K562 (cell line): ENCODE data around the gene SIK3. TPM values are rescaled to one million over a fixed set of nuclear protein-coding genes. Genes with fewer than 3 reads are reported as not detected.

Experiments used
- ATAC-seq: fragments of 200-7000 bp; cut with Tn5 transposase; 3 replicates; pipeline ENCODE4 v1.9.1; 2020; ENCODE audit warnings: moderate library complexity
- BruUV-seq: library from RNA; stranded (reverse); fragments of 400-500 nt; replicated peaks from 2 replicates; lab custom pipeline; 2021; lab: Mats Ljungman, UMichigan
- CTCF ChIA-PET: fragments of 300-600 bp; formaldehyde crosslinking; extraction: SDS; loops from one replicate; lab custom pipeline; 2021; ENCODE audit warnings: low intra/inter-chr PET ratio; lab: Yijun Ruan, JAX
- POLR2A ChIA-PET: fragments of 300-600, 350-650 bp; sonication (Branson Sonifier 250); formaldehyde crosslinking; extraction: SDS; loops from one replicate; lab custom pipeline; 2021; ENCODE audit warnings: antibody characterized with exemption, inconsistent platforms; lab: Yijun Ruan, JAX
- DNase-seq, 4 experiments: peaks; one replicate each; pipeline versions ENCODE4 v3.0.0 to v3.0.0-alpha.2; 2011 to 2018; ENCODE audit warnings: low spot score in 3 of 4, mixed read lengths in 3 of 4; ENCODE audit errors: extremely low read depth in 1 of 4
- FAIRE-seq: peaks from 2 replicates; lab custom pipeline; 2011; peaks lifted over from hg19 to GRCh38; lab: Jason Lieb, UNC
- H2AFZ ChIP-seq: 2 replicates; pipeline ENCODE4 v1.6.0; 2011; ENCODE audit warnings: low read depth, low read length, control low read depth, inconsistent platforms
- H3K27ac ChIP-seq: fragments of 200-600 bp; 3 replicates; pipeline ENCODE4 v1.8.0; 2011; ENCODE audit warnings: low read depth, mild to moderate bottlenecking, control low read depth, inconsistent platforms, low read length, moderate library complexity, mixed read lengths; ENCODE audit errors: extremely low read depth
- H3K27me3 ChIP-seq, 2 experiments: fragments of 300-600 bp in 1 of 2; 2 replicates in 1 of 2; 3 replicates in 1 of 2; pipeline versions ENCODE4 v1.6.0 to v1.8.0; 2011; ENCODE audit warnings: inconsistent platforms in 2 of 2, low read length in 2 of 2, mild to moderate bottlenecking in 1 of 2, mixed read lengths in 1 of 2, moderate library complexity in 1 of 2; ENCODE audit not compliant: control insufficient read depth in 2 of 2, insufficient read depth in 2 of 2
- H3K36me3 ChIP-seq: fragments of 300-600 bp; 3 replicates; pipeline ENCODE4 v1.8.0; 2011; ENCODE audit warnings: mild to moderate bottlenecking, low read length, inconsistent platforms; ENCODE audit not compliant: control insufficient read depth, insufficient read depth
- H3K4me1 ChIP-seq, 2 experiments: fragments of 200-600 bp in 1 of 2; replicated peaks in 1 of 2; 2 replicates in 1 of 2; 3 replicates in 1 of 2; pipeline versions ENCODE4 v1.5.1 to v1.8.0; 2011; ENCODE audit warnings: inconsistent platforms in 2 of 2, low read length in 2 of 2, mild to moderate bottlenecking in 1 of 2, mixed read lengths in 1 of 2, moderate library complexity in 1 of 2; ENCODE audit not compliant: control insufficient read depth in 2 of 2, insufficient read depth in 2 of 2
- H3K4me2 ChIP-seq: 2 replicates; pipeline ENCODE4 v1.6.1; 2011; ENCODE audit warnings: low read length, control low read depth, inconsistent platforms, mixed read lengths; ENCODE audit not compliant: insufficient read depth
- H3K4me3 ChIP-seq: fragments of 200-600 bp; sonication (generic), shearing (Covaris generic); 2 replicates; pipeline ENCODE4 v1.5.1; 2016; ENCODE audit warnings: control low read depth, inconsistent platforms
- H3K79me2 ChIP-seq: fragments of 200-600 bp; 3 replicates; pipeline ENCODE4 v1.8.0; 2011; ENCODE audit warnings: low read length, inconsistent platforms; ENCODE audit not compliant: control insufficient read depth, insufficient read depth
- H3K9ac ChIP-seq, 2 experiments: 2 replicates each; pipeline versions ENCODE4 v1.6.0 to v1.6.1; 2011; ENCODE audit warnings: low read depth in 2 of 2, low read length in 2 of 2, control low read depth in 1 of 2, inconsistent platforms in 1 of 2, mild to moderate bottlenecking in 1 of 2, mixed read lengths in 1 of 2; ENCODE audit not compliant: insufficient read depth in 1 of 2
- H3K9me1 ChIP-seq: one replicate; pipeline ENCODE4 v1.6.0; 2011; ENCODE audit warnings: inconsistent platforms, mild to moderate bottlenecking, low read length, moderate library complexity; ENCODE audit not compliant: control insufficient read depth, insufficient read depth
- H3K9me3 ChIP-seq: replicated peaks from 2 replicates; pipeline ENCODE4 v1.5.1; 2011; ENCODE audit warnings: low read depth, low read length, inconsistent platforms; ENCODE audit not compliant: control insufficient read depth, insufficient read depth
- H4K20me1 ChIP-seq: replicated peaks from 2 replicates; pipeline ENCODE4 v1.6.1; 2011; ENCODE audit warnings: low read length, inconsistent platforms, mixed read lengths; ENCODE audit not compliant: control insufficient read depth, insufficient read depth
- C11orf30 ChIP-seq: fragments of 450-650 bp; IDR thresholded peaks from 2 replicates; pipeline ENCODE4 v1.6.1; 2016; ENCODE audit warnings: low read depth, mild to moderate bottlenecking
- CAMTA2 ChIP-seq: fragments of 250-450 bp; sonication (Bioruptor Pico); conservative IDR thresholded peaks from 2 replicates; pipeline ENCODE4 v1.5.1; 2022
- CBX1 ChIP-seq: sonication (generic); IDR thresholded peaks from 2 replicates; pipeline ENCODE4 v1.6.1; 2016; ENCODE audit warnings: antibody characterized with exemption, low read depth, mild to moderate bottlenecking
- HNRNPLL ChIP-seq: fragments of 200-400 bp; formaldehyde crosslinking; IDR thresholded peaks from 2 replicates; pipeline ENCODE4 v1.6.1; 2017; ENCODE audit warnings: low read length, low read depth, mild to moderate bottlenecking; ENCODE audit not compliant: poor library complexity, severe bottlenecking
- JUNB ChIP-seq: fragments of 450-650 bp; formaldehyde crosslinking; conservative IDR thresholded peaks from 2 replicates; pipeline ENCODE4 v1.4.0; 2020; ENCODE audit warnings: mild to moderate bottlenecking
- MAFG ChIP-seq: fragments of 450-650 bp; conservative IDR thresholded peaks from 2 replicates; pipeline ENCODE4 v1.6.1; 2016; ENCODE audit warnings: missing genetic modification characterization, missing compliant biosample characterization
- MYBL2 ChIP-seq, 2 experiments: fragments of 450-650 bp in 1 of 2; sonication (generic) in 1 of 2; formaldehyde crosslinking in 1 of 2; IDR thresholded peaks; 2 replicates each; pipeline versions ENCODE4 v1.6.1 to v1.8.1; 2017 to 2022; ENCODE audit warnings: borderline replicate concordance in 1 of 2, inconsistent platforms in 1 of 2, low read depth in 1 of 2, mild to moderate bottlenecking in 1 of 2, missing genetic modification reagents in 1 of 2, moderate library complexity in 1 of 2
- NBN ChIP-seq: fragments of 450-650 bp; IDR thresholded peaks from 2 replicates; pipeline ENCODE4 v1.6.1; 2016; ENCODE audit warnings: low read depth, mild to moderate bottlenecking
- NFE2 ChIP-seq: IDR thresholded peaks from 2 replicates; pipeline ENCODE4 v1.6.1; 2014; ENCODE audit warnings: antibody characterized with exemption, low read depth
- NFE2L1 ChIP-seq: fragments of 450-650 bp; IDR thresholded peaks from 2 replicates; pipeline ENCODE4 v1.6.1; 2016; ENCODE audit warnings: missing genetic modification characterization, low read depth, mild to moderate bottlenecking, missing compliant biosample characterization, moderate library complexity, borderline replicate concordance
- NUFIP1 ChIP-seq: fragments of 450-650 bp; IDR thresholded peaks from 2 replicates; pipeline ENCODE4 v1.6.1; 2018; ENCODE audit not compliant: partially characterized antibody
- POLR2AphosphoS2 ChIP-seq: IDR thresholded peaks from 2 replicates; pipeline ENCODE4 v1.6.1; 2012; ENCODE audit warnings: low read length, improper control_type of control experiment
- RBBP5 ChIP-seq: fragments of 200-600 bp; sonication (generic); IDR thresholded peaks from 2 replicates; pipeline ENCODE4 v1.6.1; 2012; ENCODE audit warnings: borderline replicate concordance, mild to moderate bottlenecking, low read length, control low read depth, inconsistent platforms; ENCODE audit not compliant: insufficient read depth, poor library complexity, severe bottlenecking
- SIRT6 ChIP-seq: IDR thresholded peaks from one replicate; pipeline ENCODE4 v1.6.1; 2012; ENCODE audit warnings: low read depth, mild to moderate bottlenecking, control low read depth, inconsistent platforms, low read length, moderate library complexity
- SRSF9 ChIP-seq: fragments of 200-400 bp; formaldehyde crosslinking; IDR thresholded peaks from 2 replicates; pipeline ENCODE4 v1.6.1; 2017; ENCODE audit warnings: low read depth, low read length, borderline replicate concordance
- TBP ChIP-seq: optimal IDR thresholded peaks from 2 replicates; pipeline ENCODE3; 2011; ENCODE audit warnings: low read depth, low read length, improper control_type of control experiment
- ZC3H11A ChIP-seq: IDR thresholded peaks from 2 replicates; pipeline ENCODE4 v1.6.1; 2012; ENCODE audit warnings: low read depth, low read length, improper control_type of control experiment
- WGBS: fragments of 100-300 bp; shearing (Covaris generic); methylation state at CpG from one replicate; pipeline ENCODE4 v1.1.6; 2016; ENCODE audit warnings: low coverage, mixed read lengths; ENCODE audit not compliant: insufficient coverage; ENCODE audit errors: missing lambda C conversion rate; 5-methylcytosine and 5-hydroxymethylcytosine counted together
- in situ Hi-C: fragments of 300-500 bp; cut with MboI; formaldehyde crosslinking; loops from 4 replicates; pipeline ENCODE4 v1.15.0; 2018; ENCODE audit warnings: inconsistent platforms, mixed read lengths
- intact Hi-C: fragments of 100-400 bp; cut with micrococcal nuclease; formaldehyde crosslinking; loops from 2 replicates; pipeline ENCODE4 v1.14.2; 2022
- polyA plus RNA-seq, 8 experiments: library from polyadenylated mRNA; depleted of rRNA in 4 of 8; stranded (reverse) in 5 of 8; unstranded in 3 of 8; fragments of >200 nt; fragmentation: Nextera tagmentation in 2 of 8; fragmentation: Illumina TruSeq in 1 of 8; extraction: Ambion mirVana in 2 of 8; extraction: Trizol in 1 of 8; gene quantifications; 2 replicates each; pipeline versions ENCODE4 v1.2.1 to v1.2.3, GENCODE V29; 2011 to 2014; ENCODE audit warnings: inconsistent platforms in 1 of 8, missing spikeins in 1 of 8
- total RNA-seq, 7 experiments: library from RNA; depleted of rRNA in 6 of 7; stranded (reverse); fragments of >200 nt in 6 of 7; fragmentation: Illumina TruSeq in 2 of 7; extraction: Trizol in 2 of 7; gene quantifications; 2 replicates each; pipeline versions ENCODE4 v1.2.1 to v1.2.3, GENCODE V29; 2011 to 2021; ENCODE audit warnings: low replicate concordance in 1 of 7
- TF ChIP-seq, protein P1 (sequence below), 2 experiments: fragments of 450-650 bp; IDR thresholded peaks; 2 replicates each; pipeline ENCODE4 v1.6.1; 2016
- TF ChIP-seq, protein P2 (sequence below): fragments of 450-650 bp; formaldehyde crosslinking; IDR thresholded peaks from 2 replicates; pipeline ENCODE4 v1.4.0; 2022; ENCODE audit warnings: missing genetic modification characterization

Gene SIK3
- total and polyA plus RNA-seq, 9 of the 15 experiments (the other 6 are each of a cell fraction or from before 2014, with no cell fraction given) = 1.6 to 21.6 (median 8.0) TPM

DNA sequence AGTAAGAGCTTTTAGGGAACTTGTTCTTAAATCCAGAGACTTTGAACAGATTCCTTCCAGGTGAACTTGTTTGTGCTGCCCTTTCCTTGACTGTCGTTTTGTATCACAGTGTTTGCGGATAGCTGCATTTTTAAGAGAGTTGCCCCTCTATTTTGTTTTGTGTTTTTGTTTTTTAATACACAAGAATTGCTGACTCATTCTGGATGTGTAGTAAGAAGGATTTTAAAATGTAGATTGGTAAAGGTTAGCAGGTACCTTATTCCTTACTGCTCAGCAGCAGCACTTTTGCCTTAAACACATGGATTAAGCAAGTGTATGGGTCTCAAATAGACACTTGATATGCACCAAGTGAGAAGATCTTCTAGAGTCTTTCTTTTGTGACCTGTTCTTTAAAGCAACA lies 297.6 kb downstream of the SIK3 start (continued):
- peak; percentile 83 for TF ChIP-seq MAFG
- no peak for TF ChIP-seq JUNB (CRISPR knock-in tag)
- no peak for TF ChIP-seq NUFIP1
- TF ChIP-seq SIRT6 = no peak
- no peak for TF ChIP-seq ZC3H11A
- peak; percentile 66; the same call in 1 of the 2 replicates for TF ChIP-seq C11orf30
- peak; percentile 76 for TF ChIP-seq NFE2L1 (tag)

DNA sequence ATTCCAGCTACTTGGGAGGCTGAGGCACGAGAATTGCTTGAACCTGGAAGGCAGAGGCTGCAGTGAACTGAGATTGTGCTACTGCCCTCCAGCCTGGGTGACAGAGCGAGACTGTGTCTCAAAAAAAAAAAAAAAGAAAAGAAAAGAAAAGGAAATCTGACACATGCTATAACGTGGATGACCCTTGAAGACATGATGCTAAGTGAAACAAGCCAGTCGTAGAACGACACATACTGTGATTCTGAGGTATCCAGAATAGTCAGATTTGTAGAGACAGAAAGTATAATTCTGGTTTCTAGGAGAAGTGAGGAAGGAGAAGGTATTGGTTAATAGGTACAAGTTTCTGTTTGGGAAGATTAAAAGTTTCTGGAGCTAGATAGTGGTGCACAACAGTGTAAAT lies 299.9 kb downstream of the SIK3 start:
- POLR2A ChIA-PET = interaction anchor here (1.5 kb wide), 1 partner anchor 49 kb away, joined by 3 read pairs; no protein-coding TSS in a partner anchor
- ATAC-seq = no peak
- TF ChIP-seq, protein P1, sequence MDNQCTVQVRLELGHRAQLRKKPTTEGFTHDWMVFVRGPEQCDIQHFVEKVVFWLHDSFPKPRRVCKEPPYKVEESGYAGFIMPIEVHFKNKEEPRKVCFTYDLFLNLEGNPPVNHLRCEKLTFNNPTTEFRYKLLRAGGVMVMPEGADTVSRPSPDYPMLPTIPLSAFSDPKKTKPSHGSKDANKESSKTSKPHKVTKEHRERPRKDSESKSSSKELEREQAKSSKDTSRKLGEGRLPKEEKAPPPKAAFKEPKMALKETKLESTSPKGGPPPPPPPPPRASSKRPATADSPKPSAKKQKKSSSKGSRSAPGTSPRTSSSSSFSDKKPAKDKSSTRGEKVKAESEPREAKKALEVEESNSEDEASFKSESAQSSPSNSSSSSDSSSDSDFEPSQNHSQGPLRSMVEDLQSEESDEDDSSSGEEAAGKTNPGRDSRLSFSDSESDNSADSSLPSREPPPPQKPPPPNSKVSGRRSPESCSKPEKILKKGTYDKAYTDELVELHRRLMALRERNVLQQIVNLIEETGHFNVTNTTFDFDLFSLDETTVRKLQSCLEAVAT (IDR thresholded peaks at IDR 0.05) = no peak
- TF ChIP-seq SRSF9 (no peak), CBX1 (no peak), HNRNPLL (no peak), TBP (no peak), CAMTA2 (CRISPR knock-in tag) (no peak), NBN (no peak), POLR2AphosphoS2 (no peak), RBBP5 (no peak), MYBL2 (IDR thresholded peaks at IDR 0.05; ENCODE audit: low read depth) (no peak), MYBL2 (CRISPR knock-in tag; IDR thresholded peaks at IDR 0.05; ENCODE audit: borderline replicate concordance) (no peak), NFE2 (no peak)
- TF ChIP-seq, protein P2, sequence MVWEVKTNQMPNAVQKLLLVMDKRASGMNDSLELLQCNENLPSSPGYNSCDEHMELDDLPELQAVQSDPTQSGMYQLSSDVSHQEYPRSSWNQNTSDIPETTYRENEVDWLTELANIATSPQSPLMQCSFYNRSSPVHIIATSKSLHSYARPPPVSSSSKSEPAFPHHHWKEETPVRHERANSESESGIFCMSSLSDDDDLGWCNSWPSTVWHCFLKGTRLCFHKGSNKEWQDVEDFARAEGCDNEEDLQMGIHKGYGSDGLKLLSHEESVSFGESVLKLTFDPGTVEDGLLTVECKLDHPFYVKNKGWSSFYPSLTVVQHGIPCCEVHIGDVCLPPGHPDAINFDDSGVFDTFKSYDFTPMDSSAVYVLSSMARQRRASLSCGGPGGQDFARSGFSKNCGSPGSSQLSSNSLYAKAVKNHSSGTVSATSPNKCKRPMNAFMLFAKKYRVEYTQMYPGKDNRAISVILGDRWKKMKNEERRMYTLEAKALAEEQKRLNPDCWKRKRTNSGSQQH (CRISPR knock-in tag) = no peak
- TF ChIP-seq, all 486 proteins: peak for 0
- BruUV-seq = no TSS peak
- 58% methylated on average over 3 of the region's 5 CpGs for WGBS
- H3K9me1 ChIP-seq = no peaks in the 10 kb centered on the region
- H3K79me2 ChIP-seq = no peaks in the 10 kb centered on the region
- FAIRE-seq (no peak), DNase-seq (no peak)
- H3K4me1 ChIP-seq = peaks cover 3 to 7% of the 10 kb centered on the region in 2 experiments; a peak in 4 of 5 replicates
- H3K9ac ChIP-seq = no peak overlapping the region
- CTCF ChIA-PET = no interaction called here
- no peak overlapping the region for H3K4me3 ChIP-seq
- H3K36me3 ChIP-seq = no peaks in the 10 kb centered on the region
- H4K20me1 ChIP-seq = no peaks in the 10 kb centered on the region
- in situ Hi-C loops = no loop called here
- H3K27ac ChIP-seq = no peak overlapping the region
- no peaks in the 10 kb centered on the region for H3K9me3 ChIP-seq
- H2AFZ ChIP-seq = no peak overlapping the region
- H3K27me3 ChIP-seq = no peaks in the 10 kb centered on the region
- intact Hi-C loops = no loop called here
- no peak overlapping the region for H3K4me2 ChIP-seq
